Stimulated activated naive CD4-positive, alpha-beta T cell (primary cell): ENCODE measurements around the gene TRPT1.
A peak's percentile ranks its signal among the peaks of the same experiment; 100 is the strongest.

ENCODE experiments used
- DNase-seq, 6 experiments: peaks; one replicate each; lab custom pipeline; 2025; lab: John Stamatoyannopoulos, UW

The TRPT1 gene

GRCh38 chr11:64208086-64208795 is 17.7 kb downstream of the TRPT1 start:
- no peak for DNase-seq

GRCh38 chr11:64207256-64208085 is 18.5 kb downstream of the TRPT1 start:
- DNase-seq: peak; percentile 48 to 70 (median 59)

GRCh38 chr11:64206457-64207255 is 19.3 kb downstream of the TRPT1 start, which contains the start of gene FERMT3:
FERMT3 (plus strand) TSS chr11:64206721; CDS start chr11:64207365, 644 bp downstream.
- DNase-seq: peak; percentile 38 to 73 (median 68)

GRCh38 chr11:64204464-64204989 is 21.5 kb downstream of the TRPT1 start:
- DNase-seq: peak; percentile 73 to 83 (median 82)

GRCh38 chr11:64204080-64204440 is 21.9 kb downstream of the TRPT1 start:
- DNase-seq: no peak

GRCh38 chr11:64203421-64204079 is 22.4 kb downstream of the TRPT1 start:
- no peak for DNase-seq

GRCh38 chr11:64202992-64203391 is 23.0 kb downstream of the TRPT1 start:
- no peak for DNase-seq

- DNase-seq: no peak
Observed at GRCh38 chr11:64201543-64201942, 24.4 kb downstream of the TRPT1 start.

GRCh38 chr11:64198511-64198910 is 27.5 kb downstream of the TRPT1 start:
- DNase-seq: no peak

- no peak for DNase-seq
Observed at GRCh38 chr11:64196626-64197025, 29.4 kb downstream of the TRPT1 start.

GRCh38 chr11:64192434-64192833 is 33.6 kb downstream of the TRPT1 start:
- no peak for DNase-seq

GRCh38 chr11:64186492-64187165 is 39.4 kb downstream of the TRPT1 start:
- DNase-seq: peak in 4 of 6 experiments; percentile 26 to 47 (median 44)

GRCh38 chr11:64185693-64186491 is 40.1 kb downstream of the TRPT1 start, which contains the start of gene STIP1:
STIP1 (plus strand) TSS chr11:64186171; CDS start chr11:64186262, 91 bp downstream.
- peak; percentile 97 to 100 (median 99) for DNase-seq

- DNase-seq: peak in 1 of 6 experiments; percentile 66
Observed at GRCh38 chr11:64185175-64185692, 40.8 kb downstream of the TRPT1 start.

- DNase-seq: no peak
Observed at GRCh38 chr11:64183890-64184289, 42.1 kb downstream of the TRPT1 start.

GRCh38 chr11:64181506-64182411 is 44.2 kb downstream of the TRPT1 start:
- no peak for DNase-seq

- DNase-seq: no peak
Observed at GRCh38 chr11:64180891-64181290, 45.1 kb downstream of the TRPT1 start.

GRCh38 chr11:64178951-64179639 is 46.9 kb downstream of the TRPT1 start:
- no peak for DNase-seq
